NCI-H510A treated with DMSO at 0.1 percent for 48 hours (cell line): ENCODE measurements around the gene LRMDA.

Source experiments
- DNase-seq: peaks from one replicate; lab custom pipeline; 2025; lab: John Stamatoyannopoulos, UW

LRMDA gene

DNA sequence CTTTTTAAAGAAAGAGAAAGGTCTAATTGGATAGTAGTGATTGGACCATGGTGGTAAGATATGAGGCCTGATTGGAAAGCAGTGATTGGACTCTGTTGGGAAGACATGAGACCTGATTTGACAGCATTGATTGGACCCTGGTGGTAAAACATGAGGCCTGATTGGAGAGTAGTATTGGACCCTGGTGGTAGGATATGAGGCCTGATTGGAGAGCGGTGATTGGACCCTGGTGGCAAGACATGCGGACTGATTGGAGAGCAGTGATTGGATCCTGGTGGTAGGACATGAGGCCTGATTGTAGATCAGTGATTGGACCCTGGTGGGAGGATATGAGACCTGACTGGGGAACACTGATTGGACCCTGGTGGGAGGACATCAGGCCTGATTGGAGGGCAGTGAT lies 444.3 kb downstream of the LRMDA start:
- no peak for DNase-seq

DNA sequence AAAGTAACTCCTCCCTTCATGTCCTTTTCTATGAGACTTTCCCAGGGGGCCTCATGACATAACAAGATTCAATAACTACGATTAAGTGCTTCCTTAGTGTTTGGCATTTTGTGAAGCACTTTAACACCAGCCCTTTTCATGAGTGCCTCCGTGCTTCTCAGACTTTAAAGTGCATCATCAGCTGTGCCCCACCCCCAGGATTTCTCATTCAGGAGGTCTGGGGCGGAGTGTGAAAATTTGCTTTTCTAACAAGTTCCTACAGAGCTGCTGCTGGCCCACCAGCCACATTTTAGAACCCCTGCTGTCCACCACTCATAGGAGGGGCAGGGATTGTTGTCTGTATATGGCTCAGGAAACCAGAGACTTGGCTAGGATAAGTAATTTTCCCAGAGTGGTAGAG lies 445.3 kb downstream of the LRMDA start:
- DNase-seq: no peak

DNA sequence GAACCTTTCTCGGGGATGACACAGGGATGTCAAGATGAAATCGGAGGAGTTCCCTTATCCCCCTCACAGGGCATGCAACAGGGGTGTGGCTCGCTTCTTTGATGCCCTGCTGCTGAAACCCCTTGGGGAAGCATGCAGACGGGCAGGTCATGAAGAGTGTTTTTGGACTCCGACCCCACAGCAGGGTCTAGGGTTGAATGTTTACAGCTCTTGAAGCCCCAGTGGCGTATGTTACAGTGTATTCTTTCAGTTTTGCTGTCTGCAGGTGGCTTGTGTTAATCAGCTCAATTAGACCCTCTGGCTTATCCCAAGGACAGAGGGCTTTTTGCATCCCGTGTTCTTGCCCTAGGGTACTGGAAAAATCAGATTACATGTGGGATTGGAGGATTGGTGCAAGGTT lies 446.5 kb downstream of the LRMDA start:
- no peak for DNase-seq

DNA sequence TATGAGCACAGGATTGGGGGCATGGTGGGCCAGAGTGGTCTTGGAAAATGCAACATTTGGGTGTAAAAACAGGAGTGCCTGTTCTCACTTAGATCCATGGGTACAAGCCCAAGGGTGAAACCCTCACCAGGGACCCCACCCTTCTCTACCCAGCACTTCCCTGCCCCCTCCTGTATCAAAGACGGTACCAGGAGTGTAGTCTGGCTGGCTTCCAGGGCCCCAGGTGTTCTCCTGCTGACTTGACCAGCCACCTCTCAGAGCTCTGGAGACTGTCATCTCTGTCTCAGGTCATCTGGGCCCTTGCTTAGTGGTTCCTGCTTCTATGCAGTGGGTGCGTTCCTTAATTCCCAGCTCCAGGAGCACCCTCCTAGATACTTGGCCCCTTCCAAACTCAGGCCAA lies 447.2 kb downstream of the LRMDA start:
- no peak for DNase-seq

DNA sequence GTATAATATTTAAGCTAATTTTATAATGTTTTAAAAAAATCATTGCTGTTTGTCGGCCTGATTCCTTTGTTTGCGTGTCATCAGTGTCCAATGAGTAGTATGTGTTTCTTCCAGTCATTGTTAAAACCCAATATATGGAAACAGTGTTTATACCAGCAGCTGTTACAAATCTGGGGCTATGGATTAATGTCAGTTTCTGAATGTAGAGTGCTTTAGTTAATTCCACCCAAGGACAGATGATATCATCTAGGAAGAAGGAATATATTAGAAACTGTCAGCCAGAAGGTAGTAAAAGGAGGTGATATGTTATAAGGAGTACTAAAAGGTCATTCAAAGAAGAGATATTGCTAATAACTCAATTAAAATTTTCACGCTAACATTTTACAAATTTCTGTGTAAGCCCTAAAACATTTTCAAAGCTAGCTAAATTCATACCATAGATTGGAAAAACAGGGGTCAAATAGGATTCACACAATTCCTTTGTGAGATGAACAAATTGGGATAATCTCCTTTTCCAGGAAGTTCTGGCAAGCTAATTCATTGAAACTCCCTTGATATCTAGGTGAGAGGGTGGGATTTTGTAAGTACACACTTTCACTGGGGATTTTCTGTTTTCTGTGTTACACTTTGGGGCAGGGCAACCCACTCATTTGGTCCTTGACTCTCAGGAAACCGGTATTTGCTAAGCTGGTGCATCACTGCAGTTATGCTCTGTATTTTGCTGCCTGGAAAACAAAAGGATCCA lies 448.8 kb downstream of the LRMDA start:
- no peak for DNase-seq

DNA sequence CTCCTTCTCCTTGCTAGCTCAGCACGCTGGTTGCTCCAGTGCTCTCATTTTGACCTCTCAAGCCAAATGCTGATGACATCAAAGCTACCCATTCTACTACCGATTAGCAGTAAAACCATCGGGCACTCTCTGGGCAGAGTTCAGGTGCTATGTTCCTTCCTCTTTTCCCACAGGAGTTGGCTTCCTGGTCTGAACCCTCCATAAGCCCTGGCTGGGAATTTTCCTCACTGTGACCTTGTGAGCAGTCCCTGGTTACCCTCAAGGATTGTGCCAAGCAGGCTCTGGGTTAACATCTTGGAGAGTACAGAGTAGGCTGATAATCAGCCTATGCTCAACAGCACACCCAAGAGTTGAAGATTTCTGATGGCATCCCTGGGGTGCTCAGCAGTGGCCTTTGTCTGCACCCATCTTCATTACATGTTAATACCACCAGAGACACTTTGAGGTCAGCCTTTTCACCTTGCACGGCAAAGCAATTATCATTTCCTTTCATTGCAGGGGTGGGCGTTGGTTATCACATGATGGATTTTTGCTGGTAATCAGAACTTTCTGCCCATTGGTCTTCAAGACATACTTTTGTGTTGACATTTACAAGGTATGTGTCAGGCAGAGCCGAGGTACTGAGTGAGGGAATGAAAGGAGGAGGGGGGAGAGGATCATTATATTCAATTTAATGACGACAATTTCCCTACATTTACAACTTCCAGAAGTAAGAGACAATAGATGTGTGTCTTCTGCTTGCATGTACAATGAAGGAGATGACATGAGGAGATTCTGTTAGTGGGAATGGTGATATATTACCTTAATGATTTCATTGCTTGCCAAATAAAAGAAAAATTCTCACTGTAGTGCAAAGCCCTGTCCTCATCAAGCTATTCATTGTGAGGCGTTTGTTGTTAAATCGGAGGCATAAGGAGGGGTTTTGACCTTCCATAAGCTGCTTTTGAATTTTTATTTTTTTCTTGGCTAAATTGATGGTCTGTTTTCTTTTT lies 452.0 kb downstream of the LRMDA start:
- no peak for DNase-seq

DNA sequence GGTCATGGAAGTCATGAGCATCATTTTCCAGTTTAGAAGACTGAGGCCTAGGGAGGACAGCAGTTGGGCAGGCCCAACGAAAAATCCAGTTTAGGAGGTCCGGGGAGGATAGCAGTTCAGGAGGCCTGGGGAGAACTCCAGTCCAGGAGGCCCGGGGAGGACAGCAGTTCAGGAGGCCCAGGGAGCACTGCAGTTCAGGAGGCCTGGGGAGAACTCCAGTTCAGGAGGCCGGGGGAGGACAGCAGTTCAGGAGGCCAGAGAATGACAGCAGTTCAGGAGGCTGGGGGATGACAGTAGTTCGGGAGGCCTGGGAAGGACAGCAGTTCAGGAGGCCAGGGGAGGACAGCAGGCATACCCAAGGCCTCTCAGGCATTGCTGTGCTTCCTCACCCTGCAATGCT lies 453.4 kb downstream of the LRMDA start:
- DNase-seq: peak; percentile 13

DNA sequence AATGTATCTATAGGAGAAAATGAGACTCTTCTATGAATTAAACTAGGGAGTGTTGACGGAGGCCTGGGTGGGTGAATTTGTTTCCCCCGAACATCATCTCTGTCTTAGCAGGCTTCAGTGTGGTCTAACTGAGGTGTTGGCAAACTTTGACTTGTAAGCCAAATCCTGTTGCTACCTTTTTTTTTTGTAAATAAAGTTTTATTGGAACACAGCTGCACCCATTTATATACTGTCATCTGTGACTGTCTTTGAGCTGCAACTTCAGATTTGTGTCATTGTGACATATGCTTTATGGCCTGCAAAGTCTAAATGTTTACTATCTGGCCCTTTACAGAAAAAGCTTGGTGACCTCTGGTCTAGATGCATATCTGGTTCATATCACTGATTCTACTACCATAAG lies 455.9 kb downstream of the LRMDA start:
- no peak for DNase-seq

DNA sequence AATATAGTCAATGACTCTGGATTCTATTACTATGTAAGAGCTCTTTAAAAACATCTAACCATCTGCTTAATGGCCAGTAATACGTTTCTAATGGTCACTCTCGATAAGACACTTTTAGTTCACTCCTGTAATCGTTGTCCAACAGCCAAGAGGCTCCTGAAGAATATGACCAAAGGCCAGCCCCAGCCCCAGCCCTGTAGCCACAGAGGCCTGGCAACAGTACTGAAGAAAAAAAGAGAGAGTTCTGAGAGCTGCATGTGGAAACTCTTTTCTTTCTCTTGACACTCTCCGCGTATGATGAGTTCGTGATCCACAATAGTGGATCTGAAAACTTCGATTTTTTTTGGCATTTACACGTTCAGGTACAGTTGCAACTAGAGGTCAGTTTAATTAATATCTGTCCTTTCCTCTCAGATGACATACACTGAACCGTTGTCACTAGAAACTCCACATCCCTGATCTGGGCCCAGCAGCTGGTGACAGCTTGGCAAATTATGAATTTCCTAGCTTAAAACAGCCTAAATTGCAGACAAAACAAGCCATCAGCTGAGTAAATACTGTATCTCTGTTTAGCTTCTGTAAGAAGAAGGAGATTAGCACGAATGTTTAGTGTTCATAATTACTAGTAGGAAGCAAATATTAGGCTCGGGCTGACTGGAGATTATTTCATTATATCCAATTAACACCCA lies 456.7 kb downstream of the LRMDA start:
- DNase-seq: peak; percentile 19

DNA sequence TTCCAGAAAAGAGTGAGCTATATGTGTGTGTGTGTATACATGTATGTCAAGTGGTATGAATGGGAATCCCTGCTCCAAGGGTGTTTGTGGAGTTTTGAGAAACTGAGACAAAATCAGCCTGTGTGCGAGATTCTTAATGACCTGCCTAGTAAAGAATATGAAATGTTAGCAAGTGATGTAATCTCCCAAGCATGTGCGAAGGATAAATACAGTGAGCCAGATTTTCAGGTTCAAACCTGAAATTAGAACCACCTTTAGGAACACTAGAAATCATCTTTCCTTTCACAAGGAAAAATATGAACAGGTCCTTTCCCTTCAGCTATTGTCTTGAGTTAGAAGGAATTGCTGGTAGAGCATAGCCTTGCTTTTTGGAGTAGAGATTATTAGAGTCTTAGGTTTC lies 457.6 kb downstream of the LRMDA start:
- no peak for DNase-seq

DNA sequence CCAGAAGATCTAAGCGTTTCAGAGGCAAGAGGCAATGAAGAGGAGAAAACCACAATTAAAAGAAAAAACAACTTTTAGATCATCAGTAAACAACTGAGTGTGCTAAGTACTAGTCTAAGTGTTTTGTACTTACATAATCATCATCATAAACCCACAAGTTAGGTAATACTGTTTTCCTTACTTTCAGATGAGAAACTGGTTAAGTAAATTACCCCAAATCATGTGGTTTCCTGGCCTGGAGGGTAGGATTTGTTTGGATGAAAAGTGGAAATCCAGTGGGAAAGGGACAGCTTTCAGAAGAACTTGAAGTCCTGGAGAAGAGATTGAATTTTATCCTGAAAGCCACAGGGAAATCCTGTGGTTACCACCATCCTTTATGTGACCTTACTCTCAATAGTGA lies 463.3 kb downstream of the LRMDA start:
- DNase-seq: no peak

DNA sequence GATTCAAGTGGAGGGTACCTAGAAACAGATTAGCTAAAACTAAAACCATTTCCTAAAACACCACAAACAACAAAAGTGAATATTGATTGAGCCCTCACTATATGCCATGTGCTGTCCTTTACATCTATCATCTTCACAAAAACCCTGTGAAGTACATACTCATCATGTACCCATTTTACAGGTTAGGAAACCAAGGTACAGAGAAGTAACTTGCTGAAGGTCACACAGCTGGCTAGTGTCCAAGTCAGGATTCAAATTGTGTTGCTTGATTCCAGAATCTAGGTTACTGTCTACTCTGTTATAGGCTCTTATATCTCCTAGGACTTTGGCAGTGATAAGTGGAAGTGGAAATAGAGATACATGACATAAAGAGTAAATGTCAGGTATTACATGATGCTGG lies 463.8 kb downstream of the LRMDA start:
- DNase-seq: no peak

DNA sequence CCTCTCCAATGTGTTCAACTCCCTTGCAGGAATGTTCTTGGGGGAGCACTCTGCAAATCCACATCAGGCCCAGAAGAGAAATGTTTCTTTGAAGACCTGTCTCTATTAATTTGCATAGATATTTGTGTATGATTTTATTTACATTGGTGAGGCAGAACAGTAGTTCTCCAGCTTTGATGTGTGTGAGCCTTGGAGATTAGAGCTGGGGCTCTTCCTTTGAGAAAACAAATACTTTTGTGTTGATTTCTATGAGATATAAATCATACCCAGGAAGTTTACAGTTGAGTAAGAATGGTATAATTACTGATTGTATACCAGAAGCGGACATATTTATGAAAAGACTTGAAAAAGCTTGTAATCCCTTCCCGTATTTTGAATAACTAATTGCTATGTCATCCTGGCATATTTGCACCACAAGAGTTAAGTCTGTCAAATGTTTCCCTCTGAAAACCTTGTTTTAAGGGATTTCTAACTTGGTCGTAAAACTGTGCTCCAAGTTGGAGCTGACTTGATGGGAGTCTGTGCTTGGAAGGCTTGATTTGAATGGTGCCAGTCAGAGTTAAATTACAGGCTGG lies 468.5 kb downstream of the LRMDA start:
- DNase-seq: no peak

DNA sequence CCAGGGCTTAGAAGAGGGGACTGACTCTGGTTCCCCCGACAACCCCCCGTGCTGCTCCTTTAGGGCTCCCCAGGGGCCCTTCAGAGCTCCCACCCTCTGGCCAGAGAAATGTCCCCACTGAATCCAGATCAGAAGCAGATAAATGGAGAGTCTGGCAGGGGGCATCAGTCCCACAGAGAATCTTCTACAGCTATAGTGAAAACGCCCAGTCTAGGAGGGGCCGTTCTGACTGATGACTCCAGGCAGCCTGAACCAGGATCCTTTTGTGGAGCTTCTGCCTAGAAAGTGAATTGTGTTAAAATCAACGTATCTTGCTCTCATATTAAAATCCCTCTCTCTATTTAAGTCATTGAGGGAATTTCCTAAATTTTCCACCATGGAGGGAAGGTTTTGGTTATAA lies 471.4 kb downstream of the LRMDA start:
- DNase-seq: no peak

DNA sequence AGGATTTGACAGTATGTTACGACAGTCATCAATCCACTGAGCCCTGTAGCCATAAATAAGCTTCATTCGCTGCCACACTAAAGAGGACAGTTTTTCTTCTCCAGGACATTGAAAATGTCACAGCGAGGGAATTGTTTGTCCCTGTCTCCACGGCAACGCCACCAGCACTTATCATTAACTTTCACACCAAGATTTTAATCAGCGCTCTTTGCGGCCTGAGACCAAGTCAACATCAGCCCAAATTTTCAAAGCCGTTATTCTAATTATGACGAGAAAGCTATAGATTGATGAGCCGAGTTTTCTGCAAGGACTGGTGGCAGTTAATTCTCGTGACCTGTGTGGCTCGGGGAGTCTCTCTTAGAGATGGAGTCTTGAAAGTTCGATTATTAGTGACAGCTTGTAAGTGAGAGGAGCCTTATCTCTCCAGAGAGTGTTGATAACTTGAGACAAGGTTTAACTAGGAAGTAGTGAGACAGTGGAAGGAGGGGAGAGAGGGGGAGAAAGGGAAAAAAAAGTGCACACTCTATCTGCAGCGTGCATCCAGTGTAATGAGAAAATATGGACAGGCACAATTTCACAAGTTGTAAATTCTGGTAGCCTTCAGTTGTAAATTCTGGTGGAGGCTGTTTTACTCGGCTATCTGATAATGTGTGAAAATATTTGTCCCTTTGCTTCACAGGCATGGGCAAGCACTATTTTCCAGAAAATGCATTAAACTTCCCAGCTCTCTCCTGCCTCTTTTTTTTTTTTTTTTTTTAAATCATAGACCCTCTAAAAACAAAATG lies 473.3 kb downstream of the LRMDA start:
- DNase-seq: no peak

DNA sequence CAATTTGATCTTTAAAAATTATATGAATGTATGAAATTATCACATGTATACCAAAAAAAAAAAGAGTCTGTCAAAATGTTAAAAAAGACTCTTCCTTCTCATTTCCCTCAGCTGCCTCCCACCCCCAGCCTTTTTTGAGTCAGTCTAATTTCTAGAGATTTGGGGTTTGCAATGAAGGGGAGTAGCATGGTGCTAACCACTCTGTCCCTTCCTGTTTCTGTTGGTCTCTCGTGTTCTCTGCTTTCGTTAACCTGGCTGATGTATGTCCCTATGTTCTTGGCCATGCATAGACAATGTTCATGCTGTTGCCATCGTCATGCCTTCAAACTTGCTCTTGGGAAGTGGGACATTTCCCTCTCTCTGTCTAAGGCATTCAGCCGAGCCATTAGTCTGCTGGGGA lies 474.1 kb downstream of the LRMDA start:
- no peak for DNase-seq

DNA sequence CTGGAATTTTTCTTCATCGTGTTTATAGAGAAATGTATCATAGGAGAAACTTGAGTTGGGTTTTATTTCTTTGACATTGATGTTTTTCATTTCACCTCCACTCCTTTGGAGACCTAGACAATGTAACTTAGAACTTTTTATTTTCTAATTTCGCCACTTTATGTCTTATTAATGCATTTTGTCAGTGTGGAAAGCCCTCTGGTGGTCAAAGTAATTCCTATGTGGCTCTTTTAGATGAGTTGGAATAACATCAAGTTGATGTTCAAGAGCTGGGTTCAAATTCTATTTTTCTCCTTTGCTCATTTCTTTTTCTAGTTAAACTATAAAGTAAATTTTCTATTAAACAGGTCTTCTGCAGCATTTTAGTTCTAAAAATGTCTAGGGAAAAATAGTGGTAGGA lies 478.6 kb downstream of the LRMDA start:
- DNase-seq: peak; percentile 3

DNA sequence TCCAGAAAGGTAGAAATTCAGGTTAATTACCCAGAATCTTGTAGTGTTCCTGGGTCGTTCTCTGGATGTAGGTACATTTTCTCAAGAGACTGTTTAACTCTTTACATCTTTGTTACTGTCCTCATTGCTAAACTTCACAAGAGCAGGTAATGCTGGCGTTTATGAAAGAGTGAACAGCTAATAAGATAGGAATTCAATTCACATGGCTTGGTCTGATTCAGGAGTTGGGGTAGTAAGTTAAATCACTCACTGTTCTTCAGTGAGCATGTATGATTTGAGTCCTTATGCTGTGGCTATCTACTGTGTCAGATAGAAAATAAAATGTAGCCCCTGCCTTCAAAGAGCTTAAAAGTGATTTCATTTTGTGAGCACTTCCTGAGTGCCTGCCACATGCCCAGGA lies 480.0 kb downstream of the LRMDA start:
- no peak for DNase-seq

DNA sequence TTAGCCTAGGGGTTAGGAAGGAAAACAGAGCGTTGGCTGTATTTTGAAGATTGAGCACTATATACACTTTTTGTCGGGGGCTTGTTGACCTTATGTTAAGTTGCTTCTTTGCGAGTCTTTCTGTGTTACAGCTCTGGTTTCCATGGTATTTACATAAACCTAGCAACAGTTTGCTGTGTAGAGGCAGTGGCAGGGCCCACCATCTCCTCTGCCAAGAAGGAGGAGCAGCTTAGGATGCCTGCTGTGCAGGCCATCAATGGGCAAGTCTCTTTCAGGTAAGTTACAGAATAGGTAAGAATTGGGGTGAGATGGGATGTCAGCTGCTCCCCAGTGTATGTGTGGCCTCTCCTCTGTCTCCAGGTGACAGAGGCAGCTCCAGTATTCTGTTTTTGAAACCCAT lies 485.5 kb downstream of the LRMDA start:
- no peak for DNase-seq

DNA sequence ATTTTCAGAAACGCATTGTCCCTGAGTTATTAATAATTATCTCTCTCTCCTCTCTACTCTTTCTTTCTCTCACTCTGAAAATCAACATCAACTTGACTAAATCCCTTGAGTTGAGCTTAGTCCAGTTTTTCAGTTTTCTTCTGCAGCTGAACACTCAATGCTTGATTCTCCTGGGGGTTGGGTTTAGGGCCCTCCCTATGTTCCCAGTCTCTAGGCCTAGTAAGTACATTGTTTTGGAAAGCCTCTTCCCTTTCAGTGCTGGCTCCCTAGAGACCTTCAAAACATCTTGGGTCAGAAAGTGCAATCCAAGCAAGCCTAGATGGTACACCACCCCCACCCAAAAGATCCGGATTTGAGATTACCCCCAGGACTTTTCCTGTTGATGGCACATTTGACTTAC lies 488.5 kb downstream of the LRMDA start:
- DNase-seq: no peak

DNA sequence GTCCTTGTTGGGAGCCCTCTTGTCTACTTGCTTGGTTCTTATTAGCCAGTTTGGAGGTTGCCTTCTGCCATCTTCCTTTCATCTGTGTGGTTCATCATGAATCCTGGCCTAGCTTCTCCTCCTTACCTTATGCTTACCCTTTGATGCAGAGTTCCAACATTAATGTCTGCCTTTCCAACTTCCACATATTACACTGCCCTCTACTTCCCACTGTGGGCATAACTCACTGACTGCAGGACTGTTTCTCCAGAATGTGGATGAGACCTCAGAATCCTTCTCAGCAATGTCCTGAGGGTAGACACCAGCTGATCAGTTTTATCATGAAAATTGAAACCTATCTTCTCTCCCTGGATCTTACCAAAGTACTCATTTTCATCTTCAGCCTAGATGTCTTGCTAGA lies 491.0 kb downstream of the LRMDA start:
- no peak for DNase-seq
